BE2C (cell line): ENCODE data around the gene HSPBP1.

Source experiments
- DNase-seq: peaks from one replicate; pipeline ENCODE4 v3.0.0-alpha.2; 2020
- H3K27me3 ChIP-seq: fragments of 250-450 bp; sonication (Bioruptor Pico); 2 replicates; pipeline ENCODE4 v1.5.1; 2020; ENCODE audit warnings: mild to moderate bottlenecking
- H3K36me3 ChIP-seq: fragments of 250-450 bp; sonication (Bioruptor Pico); 2 replicates; pipeline ENCODE4 v1.5.1; 2020; ENCODE audit warnings: mild to moderate bottlenecking
- H3K4me1 ChIP-seq: fragments of 250-450 bp; sonication (Bioruptor Pico); 2 replicates; pipeline ENCODE4 v1.5.1; 2020
- H3K4me3 ChIP-seq: 2 replicates; pipeline ENCODE4 v1.5.1; 2011; ENCODE audit warnings: low read depth, low read length
- H3K9me3 ChIP-seq: fragments of 250-450 bp; sonication (Bioruptor Pico); 2 replicates; pipeline ENCODE4 v1.5.1; 2020
- CTCF ChIP-seq: IDR thresholded peaks from 2 replicates; pipeline ENCODE4 v1.5.1; 2012; ENCODE audit warnings: mild to moderate bottlenecking, low read depth, low read length

HSPBP1 gene

GRCh38 chr19:55254625-55254977, 25.3 kb downstream of the HSPBP1 start:
- peaks cover 2% of the 10 kb centered on the region for H3K36me3 ChIP-seq

GRCh38 chr19:55253842-55254624, 25.9 kb downstream of the HSPBP1 start:
- no peak overlapping the region for H3K4me3 ChIP-seq
- DNase-seq = no peak
- no peaks in the 10 kb centered on the region for H3K27me3 ChIP-seq
- H3K36me3 ChIP-seq = peaks cover 5% of the 10 kb centered on the region
- no peak for TF ChIP-seq CTCF
- no peaks in the 10 kb centered on the region for H3K9me3 ChIP-seq
- peaks cover 5% of the 10 kb centered on the region; the same call in 1 of the 2 replicates for H3K4me1 ChIP-seq

More at GRCh38 chr19:55254625-55254977, 25.3 kb downstream of the HSPBP1 start:
- TF ChIP-seq CTCF = no peak
- no peaks in the 10 kb centered on the region for H3K9me3 ChIP-seq
- no peaks in the 10 kb centered on the region for H3K27me3 ChIP-seq
- H3K4me1 ChIP-seq = peaks cover 4% of the 10 kb centered on the region; the same call in 1 of the 2 replicates
- no peak for DNase-seq
- no peak overlapping the region for H3K4me3 ChIP-seq

- Histone ChIP-seq H3K27me3 (no peaks in the 10 kb centered on the region), H3K4me1 (peaks cover 10% of the 10 kb centered on the region; the same call in 1 of the 2 replicates), H3K9me3 (no peaks in the 10 kb centered on the region), H3K36me3 (peaks cover 6% of the 10 kb centered on the region), H3K4me3 (no peak overlapping the region)
- no peak for DNase-seq
- no peak for TF ChIP-seq CTCF
Measured at GRCh38 chr19:55252760-55253663, 26.9 kb downstream of the HSPBP1 start.

- no peak for DNase-seq
- no peaks in the 10 kb centered on the region for H3K27me3 ChIP-seq
- no peak for TF ChIP-seq CTCF
- peaks cover 10% of the 10 kb centered on the region; the same call in 1 of the 2 replicates for H3K4me1 ChIP-seq
- H3K4me3 ChIP-seq = no peak overlapping the region
- no peaks in the 10 kb centered on the region for H3K9me3 ChIP-seq
- peaks cover 10% of the 10 kb centered on the region for H3K36me3 ChIP-seq
Measured at GRCh38 chr19:55251341-55252081, 28.4 kb downstream of the HSPBP1 start.

- Histone ChIP-seq H3K27me3 (no peaks in the 10 kb centered on the region), H3K36me3 (peaks cover 15% of the 10 kb centered on the region), H3K4me1 (peaks cover 7% of the 10 kb centered on the region; the same call in 1 of the 2 replicates), H3K4me3 (no peak overlapping the region), H3K9me3 (no peaks in the 10 kb centered on the region)
- no peak for DNase-seq
- no peak for TF ChIP-seq CTCF
Measured at GRCh38 chr19:55250262-55251036, 29.5 kb downstream of the HSPBP1 start.
